AG04450 (cell line): ENCODE measurements around the gene MRPL34. TPM values are rescaled to one million over a fixed set of nuclear protein-coding genes. Genes with fewer than 3 reads are reported as not detected.
"Not testable (repeated sequence)": the region's sequence is repeated elsewhere in the genome, so short reads cannot be mapped to it uniquely, and the experiment has no call there.

Experiments used
- CTCF ChIA-PET: fragments of 300-600, 350-600 bp; formaldehyde crosslinking; extraction: SDS; loops from one replicate; lab custom pipeline; 2022; ENCODE audit warnings: antibody characterized with exemption, inconsistent platforms; lab: Charles Lee
- POLR2A ChIA-PET: fragments of 350-600 bp; formaldehyde crosslinking; extraction: SDS; loops from one replicate; lab custom pipeline; 2021; ENCODE audit warnings: antibody characterized with exemption, inconsistent platforms; lab: Yijun Ruan, JAX
- DNase-seq: peaks from one replicate; pipeline ENCODE4 v3.0.0-alpha.2; 2011; ENCODE audit warnings: low read depth, low spot score
- H3K27ac ChIP-seq: one replicate; pipeline ENCODE4 v1.5.1; 2012; ENCODE audit warnings: low read depth, low read length, control low read depth
- H3K27me3 ChIP-seq: one replicate; pipeline ENCODE4 v1.6.0; 2012; ENCODE audit warnings: low read length; ENCODE audit not compliant: control insufficient read depth, insufficient read depth
- H3K4me3 ChIP-seq: 2 replicates; pipeline ENCODE4 v1.5.1; 2011; ENCODE audit warnings: mild to moderate bottlenecking, low read depth, low read length, control low read depth
- H3K9me3 ChIP-seq: 2 replicates; pipeline ENCODE4 v1.5.1; 2012; ENCODE audit warnings: low read length; ENCODE audit not compliant: control insufficient read depth, insufficient read depth
- polyA plus RNA-seq: library from polyadenylated mRNA; depleted of rRNA; stranded (reverse); fragments of >200 nt; gene quantifications from 2 replicates; pipeline ENCODE4 v1.2.3, GENCODE V29; 2011
- TF ChIP-seq, protein P1 (sequence below): IDR thresholded peaks from 2 replicates; pipeline ENCODE4 v1.5.1; 2011; ENCODE audit warnings: low read depth, low read length, control low read depth, inconsistent platforms

The MRPL34 gene
- polyA plus RNA-seq, 1 experiment = 23.2 TPM

DNA sequence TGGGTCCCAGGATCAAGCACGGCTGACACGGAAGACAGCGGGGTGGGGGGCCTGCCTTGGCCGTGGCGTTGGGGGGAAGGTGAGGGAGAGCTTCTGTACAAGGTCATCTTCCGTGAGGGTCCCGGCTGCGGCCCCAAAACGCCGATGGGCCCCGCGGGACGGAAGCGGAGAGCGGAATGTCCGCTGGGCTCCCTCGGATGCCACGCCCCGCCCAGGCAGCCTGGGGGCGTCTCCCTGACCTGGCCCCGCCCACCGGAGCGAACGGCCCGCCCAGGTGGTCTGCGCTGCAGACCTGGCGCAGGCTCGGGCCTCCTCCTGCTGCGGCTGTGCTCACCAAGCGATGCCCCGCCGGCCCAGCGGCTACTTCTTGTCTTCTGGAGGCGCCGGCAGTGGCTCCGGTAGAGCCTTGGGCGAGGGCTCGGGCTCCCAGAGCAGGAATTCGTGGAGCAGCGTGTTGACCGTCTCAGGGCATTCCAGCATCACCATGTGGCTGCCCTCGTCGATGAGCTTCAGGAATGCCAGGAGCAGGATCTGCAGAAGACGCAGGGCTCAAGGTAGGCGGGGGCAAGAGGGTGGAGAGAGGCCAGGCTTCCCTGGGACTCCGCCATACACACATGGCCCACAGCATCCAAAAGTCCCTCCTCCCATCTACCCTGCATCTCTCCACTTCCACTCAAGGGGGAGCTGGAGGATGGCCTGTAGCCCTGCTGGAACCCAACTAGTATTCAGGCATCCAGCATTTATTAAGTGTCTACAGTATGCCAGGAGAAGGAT lies 13.2 kb upstream of the MRPL34 start:
- POLR2A ChIA-PET = interaction anchor here (0.7 to 1.6 kb wide), 6 partner anchors 12 to 179 kb away, joined by 3 to 11 read pairs (median 4); partner anchors contain the start of genes MRPL34 and USE1
- TF ChIP-seq, protein P1, sequence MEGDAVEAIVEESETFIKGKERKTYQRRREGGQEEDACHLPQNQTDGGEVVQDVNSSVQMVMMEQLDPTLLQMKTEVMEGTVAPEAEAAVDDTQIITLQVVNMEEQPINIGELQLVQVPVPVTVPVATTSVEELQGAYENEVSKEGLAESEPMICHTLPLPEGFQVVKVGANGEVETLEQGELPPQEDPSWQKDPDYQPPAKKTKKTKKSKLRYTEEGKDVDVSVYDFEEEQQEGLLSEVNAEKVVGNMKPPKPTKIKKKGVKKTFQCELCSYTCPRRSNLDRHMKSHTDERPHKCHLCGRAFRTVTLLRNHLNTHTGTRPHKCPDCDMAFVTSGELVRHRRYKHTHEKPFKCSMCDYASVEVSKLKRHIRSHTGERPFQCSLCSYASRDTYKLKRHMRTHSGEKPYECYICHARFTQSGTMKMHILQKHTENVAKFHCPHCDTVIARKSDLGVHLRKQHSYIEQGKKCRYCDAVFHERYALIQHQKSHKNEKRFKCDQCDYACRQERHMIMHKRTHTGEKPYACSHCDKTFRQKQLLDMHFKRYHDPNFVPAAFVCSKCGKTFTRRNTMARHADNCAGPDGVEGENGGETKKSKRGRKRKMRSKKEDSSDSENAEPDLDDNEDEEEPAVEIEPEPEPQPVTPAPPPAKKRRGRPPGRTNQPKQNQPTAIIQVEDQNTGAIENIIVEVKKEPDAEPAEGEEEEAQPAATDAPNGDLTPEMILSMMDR = peak; percentile 75
- peak overlapping the region; percentile 81 for H3K27ac ChIP-seq
- peak overlapping the region; percentile 63 for H3K4me3 ChIP-seq
- peak; percentile 59 for DNase-seq
- peaks cover 6% of the 10 kb centered on the region for H3K9me3 ChIP-seq
- no peaks in the 10 kb centered on the region for H3K27me3 ChIP-seq
- CTCF ChIA-PET = interaction anchor here (0.6 to 3.3 kb wide), 9 partner anchors 10 to 687 kb away, joined by 3 to 16 read pairs (median 3); partner anchors contain the start of genes ABHD8, ANKLE1, BABAM1 and MRPL34

DNA sequence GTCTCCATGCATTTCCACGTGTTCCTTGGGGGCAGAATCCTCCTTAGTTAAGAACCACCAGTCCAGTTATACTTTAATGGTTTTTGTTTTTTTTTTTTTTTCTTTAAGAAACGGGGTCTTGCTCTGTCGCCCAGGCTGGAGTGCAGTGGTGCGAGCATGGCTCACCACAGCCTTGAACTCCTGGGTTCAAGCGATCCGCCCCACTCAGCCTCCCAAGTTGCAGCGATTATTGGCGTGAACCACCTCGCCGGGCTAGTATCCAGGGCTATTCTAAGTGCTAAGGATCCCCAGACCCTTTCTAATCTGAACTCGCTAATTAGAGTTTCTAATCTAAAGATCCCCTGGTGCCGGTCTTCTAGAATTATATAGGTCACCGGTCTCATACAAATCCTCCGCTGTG lies 12.1 kb upstream of the MRPL34 start:
- POLR2A ChIA-PET = interaction anchor here (0.7 to 1.6 kb wide), 3 partner anchors 11 to 78 kb away, joined by 3 to 11 read pairs (median 3); partner anchors contain the start of genes MRPL34 and USE1
- CTCF ChIA-PET = interaction anchor here (0.8 to 3.3 kb wide), 6 partner anchors 11 to 98 kb away, joined by 3 to 16 read pairs (median 3); partner anchors contain the start of genes ABHD8, ANKLE1, BABAM1 and MRPL34

DNA sequence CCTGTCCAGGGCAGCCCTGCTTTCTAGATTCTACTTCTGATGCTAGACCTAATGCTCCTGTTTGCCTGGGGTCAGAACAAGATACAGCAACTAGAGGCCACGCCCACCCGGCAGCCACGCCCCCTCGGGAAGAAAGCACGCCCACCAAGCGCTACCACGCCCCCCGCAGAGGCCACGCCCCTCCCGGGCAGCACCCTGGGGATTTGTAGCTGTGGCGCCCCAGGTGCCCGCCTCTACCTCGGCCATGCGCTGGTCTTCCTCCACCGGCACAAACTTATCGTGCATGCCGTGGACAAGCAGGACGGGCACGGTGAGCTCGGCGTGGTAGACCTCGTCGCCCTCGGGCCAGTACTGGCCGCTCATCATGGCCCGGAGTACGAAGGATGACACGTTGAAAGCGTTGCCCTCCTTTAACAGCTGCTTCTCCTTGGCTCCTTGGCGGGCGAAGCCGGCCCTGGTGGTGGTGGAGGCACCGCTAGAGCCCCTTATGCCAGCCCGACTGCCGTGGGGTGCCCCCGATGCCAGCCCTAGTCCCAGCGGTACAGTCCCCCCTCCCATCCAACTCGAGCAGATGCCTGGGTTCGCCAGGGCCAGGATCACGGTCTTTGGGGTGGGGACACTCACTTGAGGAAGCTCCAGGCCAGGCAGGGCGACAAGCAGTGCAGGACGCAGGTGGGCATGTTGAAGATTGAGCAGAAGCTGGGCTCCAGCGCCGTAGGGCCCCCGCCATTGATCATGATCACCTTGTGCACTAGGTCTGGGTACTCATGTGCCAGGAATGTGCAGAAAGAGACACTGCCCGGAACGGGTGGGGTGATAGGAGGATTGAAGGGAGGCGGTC lies 11.4 kb upstream of the MRPL34 start:
- POLR2A ChIA-PET = no interaction called here
- no peaks in the 10 kb centered on the region for H3K27me3 ChIP-seq
- no peak for DNase-seq
- CTCF ChIA-PET = interaction anchor here (0.6 to 3.3 kb wide), 3 partner anchors 10 to 91 kb away, joined by 3 to 16 read pairs (median 11); partner anchors contain the start of genes ABHD8 and MRPL34
- no peak overlapping the region for H3K4me3 ChIP-seq
- TF ChIP-seq, protein P1 = no peak
- H3K27ac ChIP-seq = no peak overlapping the region
- peaks cover 6% of the 10 kb centered on the region for H3K9me3 ChIP-seq

More for the DNA sequence above, 12.1 kb upstream of the MRPL34 start:
- H3K27ac ChIP-seq = no peak overlapping the region
- no peak for DNase-seq
- TF ChIP-seq, protein P1 = no peak
- H3K9me3 ChIP-seq = peaks cover 6% of the 10 kb centered on the region
- no peak overlapping the region for H3K4me3 ChIP-seq
- H3K27me3 ChIP-seq = no peaks in the 10 kb centered on the region

DNA sequence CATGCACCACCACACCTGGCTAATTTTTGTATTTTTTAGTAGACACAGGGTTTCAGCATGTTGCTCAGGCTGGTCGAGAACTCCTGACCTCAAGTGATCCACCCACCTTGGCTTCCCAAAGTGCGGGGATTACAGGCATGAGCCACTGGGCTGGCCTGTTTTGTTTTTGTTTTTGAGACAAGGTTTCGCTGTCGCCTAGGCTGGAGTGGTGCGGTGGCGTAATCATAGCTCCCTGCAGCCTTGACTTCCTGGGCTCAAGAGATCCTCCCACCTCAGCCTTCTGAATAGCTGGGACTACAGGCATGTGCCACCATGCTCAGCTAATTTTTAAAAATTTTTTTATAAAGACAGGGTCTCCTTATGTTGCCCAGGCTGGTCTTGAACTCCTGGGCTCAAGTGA lies 10.1 kb upstream of the MRPL34 start:
- H3K4me3 ChIP-seq, CTCF ChIA-PET, H3K27ac ChIP-seq, H3K9me3 ChIP-seq, POLR2A ChIA-PET, H3K27me3 ChIP-seq, DNase-seq: not testable (repeated sequence)

DNA sequence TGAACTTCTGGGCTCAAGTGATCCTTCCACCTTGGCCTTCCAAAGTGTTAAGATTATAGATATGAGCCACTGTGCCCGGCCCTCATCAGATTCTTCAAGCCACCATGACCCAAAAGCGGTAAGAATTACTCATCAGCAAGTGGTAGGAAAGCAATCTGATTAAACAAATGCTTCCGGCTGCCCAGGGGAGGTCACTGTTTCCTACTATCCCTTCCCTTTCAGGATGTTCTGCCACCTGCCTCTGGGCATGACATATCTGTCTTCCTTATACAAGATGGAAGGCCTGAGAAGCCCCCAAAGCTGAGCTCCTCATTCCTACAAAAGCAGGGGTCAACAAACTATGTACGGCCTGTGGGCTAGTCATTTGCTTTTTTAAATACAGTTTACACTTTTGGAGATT lies 9.4 kb upstream of the MRPL34 start:
- Histone ChIP-seq H3K9me3 (peaks cover 6% of the 10 kb centered on the region), H3K27ac (no peak overlapping the region), H3K27me3 (no peaks in the 10 kb centered on the region), H3K4me3 (no peak overlapping the region)
- CTCF ChIA-PET = no interaction called here
- POLR2A ChIA-PET = no interaction called here
- DNase-seq = no peak
- TF ChIP-seq, protein P1 = no peak
